AG09309 (cell line): ENCODE results near the gene MIA.

Source experiments
- DNase-seq: peaks from one replicate; pipeline ENCODE4 v3.0.0-alpha.2; 2010; ENCODE audit warnings: low read depth
- H3K4me3 ChIP-seq: 2 replicates; pipeline ENCODE4 v1.5.1; 2011; ENCODE audit warnings: mild to moderate bottlenecking, low read depth, low read length, moderate library complexity; ENCODE audit not compliant: control insufficient read depth
- TF ChIP-seq, protein P1 (sequence below): IDR thresholded peaks from 2 replicates; pipeline ENCODE4 v1.5.1; 2011; ENCODE audit warnings: mild to moderate bottlenecking, low read depth, low read length, inconsistent platforms; ENCODE audit not compliant: insufficient read depth, control insufficient read depth; ENCODE audit errors: missing control alignments

MIA gene

DNA sequence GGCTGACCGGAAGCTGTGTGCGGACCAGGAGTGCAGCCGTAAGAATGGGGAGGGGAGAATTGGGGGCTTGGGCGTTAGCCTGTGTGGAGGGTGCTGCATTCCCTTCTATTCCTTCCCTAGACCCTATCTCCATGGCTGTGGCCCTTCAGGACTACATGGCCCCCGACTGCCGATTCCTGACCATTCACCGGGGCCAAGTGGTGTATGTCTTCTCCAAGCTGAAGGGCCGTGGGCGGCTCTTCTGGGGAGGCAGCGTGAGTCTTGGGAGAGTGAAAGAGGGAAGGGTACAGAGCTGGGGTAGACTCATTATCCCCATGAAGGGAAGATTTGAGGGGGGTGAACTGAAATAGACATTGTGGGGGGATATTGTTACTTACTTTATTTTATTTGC lies 306 bp downstream of the MIA start:
- no peak overlapping the region for H3K4me3 ChIP-seq
- TF ChIP-seq, protein P1, sequence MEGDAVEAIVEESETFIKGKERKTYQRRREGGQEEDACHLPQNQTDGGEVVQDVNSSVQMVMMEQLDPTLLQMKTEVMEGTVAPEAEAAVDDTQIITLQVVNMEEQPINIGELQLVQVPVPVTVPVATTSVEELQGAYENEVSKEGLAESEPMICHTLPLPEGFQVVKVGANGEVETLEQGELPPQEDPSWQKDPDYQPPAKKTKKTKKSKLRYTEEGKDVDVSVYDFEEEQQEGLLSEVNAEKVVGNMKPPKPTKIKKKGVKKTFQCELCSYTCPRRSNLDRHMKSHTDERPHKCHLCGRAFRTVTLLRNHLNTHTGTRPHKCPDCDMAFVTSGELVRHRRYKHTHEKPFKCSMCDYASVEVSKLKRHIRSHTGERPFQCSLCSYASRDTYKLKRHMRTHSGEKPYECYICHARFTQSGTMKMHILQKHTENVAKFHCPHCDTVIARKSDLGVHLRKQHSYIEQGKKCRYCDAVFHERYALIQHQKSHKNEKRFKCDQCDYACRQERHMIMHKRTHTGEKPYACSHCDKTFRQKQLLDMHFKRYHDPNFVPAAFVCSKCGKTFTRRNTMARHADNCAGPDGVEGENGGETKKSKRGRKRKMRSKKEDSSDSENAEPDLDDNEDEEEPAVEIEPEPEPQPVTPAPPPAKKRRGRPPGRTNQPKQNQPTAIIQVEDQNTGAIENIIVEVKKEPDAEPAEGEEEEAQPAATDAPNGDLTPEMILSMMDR, result no peak
- no peak for DNase-seq

DNA sequence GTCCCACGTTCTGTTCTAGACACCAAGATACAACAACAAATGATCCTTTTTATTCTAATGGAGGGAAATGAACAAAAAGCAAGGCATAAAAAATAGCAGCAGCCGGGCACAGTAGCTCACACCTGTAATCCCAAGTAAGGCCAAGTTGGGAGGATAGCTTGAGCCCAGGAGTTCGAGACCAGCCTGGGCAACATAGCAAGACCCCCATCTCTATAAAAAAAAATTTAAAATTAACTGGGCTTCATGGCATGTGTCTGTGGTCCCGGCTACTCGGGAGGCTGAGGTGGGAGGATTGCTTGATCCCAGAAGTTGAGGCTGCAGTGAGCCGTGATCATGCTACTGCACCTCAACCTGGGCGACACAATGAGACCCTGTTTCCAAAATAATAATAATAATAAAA lies 1.0 kb downstream of the MIA start:
- DNase-seq, result no peak
- H3K4me3 ChIP-seq, result no peak overlapping the region
- TF ChIP-seq, protein P1, result no peak

DNA sequence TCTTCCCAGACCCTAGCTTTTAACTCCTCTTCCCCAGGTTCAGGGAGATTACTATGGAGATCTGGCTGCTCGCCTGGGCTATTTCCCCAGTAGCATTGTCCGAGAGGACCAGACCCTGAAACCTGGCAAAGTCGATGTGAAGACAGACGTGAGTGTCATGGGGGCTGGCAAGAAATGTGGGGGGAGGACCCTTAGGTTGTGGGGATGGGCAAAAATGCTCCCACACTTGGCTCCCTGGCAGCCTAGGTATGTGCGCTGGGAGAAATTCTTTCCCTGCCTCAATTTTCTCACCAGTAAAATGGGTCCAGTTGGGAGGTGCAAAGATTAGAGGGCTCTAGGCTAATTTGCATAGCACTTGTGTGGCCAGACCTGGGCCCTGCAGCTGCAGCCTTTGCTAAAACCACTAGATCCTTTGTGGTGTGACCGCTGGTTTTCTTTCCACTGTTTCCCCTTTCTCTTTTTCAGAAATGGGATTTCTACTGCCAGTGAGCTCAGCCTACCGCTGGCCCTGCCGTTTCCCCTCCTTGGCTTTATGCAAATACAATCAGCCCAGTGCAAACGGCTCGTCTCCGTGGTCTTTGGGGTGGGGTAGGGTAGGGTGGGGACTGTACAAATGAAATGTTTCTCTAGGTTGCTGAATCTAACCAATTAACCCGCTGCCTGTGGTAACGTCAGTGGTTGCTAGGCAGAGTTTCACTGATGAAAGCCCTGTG lies 1.8 kb downstream of the MIA start:
- H3K4me3 ChIP-seq, result peak overlapping the region; percentile 65
- TF ChIP-seq, protein P1, result no peak
- peak; percentile 78 for DNase-seq

DNA sequence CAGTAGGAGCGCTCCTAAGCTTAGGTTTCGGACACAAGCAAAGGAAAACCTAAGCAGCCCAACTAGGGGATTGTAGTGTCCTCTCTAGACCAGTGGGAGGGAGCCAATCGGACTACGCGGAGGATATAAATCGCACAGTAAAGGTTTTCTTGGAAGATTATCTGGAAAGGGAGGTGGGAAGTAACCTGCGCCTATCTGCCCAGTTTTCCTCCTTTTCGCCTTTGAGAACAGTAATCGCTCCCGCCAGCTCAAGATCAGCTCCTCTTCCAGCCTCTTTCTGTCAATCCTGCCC lies 2.3 kb downstream of the MIA start:
- no peak for DNase-seq
- H3K4me3 ChIP-seq, result peak overlapping the region; percentile 65
- TF ChIP-seq, protein P1, result no peak

DNA sequence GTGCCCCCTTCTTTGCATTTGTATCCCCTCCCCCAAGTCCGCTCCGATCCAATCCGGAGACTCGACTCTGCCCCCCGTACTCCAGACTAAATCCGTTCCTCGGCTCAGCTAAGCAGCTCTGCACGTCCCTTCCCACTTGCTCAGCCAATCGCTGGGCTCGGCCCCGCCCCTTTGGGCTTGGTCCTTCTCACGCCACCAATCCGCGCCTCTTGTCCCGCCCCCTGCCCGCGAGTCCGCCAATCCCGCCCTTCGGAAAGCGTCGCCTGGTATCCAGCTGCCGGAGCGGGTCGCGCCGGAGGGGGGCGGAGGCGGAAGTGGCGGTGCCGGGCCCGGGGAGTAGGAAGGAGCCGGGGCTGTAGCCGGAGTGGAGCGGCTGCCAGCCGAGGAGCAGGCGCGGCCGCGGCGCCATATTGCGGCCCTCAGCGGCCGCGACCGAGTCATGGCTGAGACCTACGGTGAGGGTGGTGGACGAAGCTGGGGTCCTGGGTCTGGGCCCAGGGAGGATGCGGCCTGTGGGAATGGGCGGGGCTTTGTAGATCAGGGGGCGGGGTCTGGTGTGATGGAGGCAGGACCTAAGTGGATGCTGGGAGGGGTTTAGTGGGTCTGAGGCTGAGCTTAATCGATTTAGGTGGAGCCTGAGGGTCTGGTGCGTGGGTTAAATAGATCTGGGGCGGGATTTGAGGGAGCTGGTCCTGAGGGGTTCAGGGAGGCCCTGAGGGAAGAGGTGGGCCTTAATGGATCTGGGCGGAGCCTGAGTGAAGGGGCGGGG lies 2.8 kb downstream of the MIA start, which contains the start of gene RAB4B:
RAB4B (plus strand) TSS at position 311 of the 769 bp plus-strand sequence; CDS start at position 440, 129 bp downstream.
- DNase-seq, result peak; percentile 98
- H3K4me3 ChIP-seq, result peak within 1 kb of the TSS; percentile 77
- TF ChIP-seq, protein P1, result no peak

DNA sequence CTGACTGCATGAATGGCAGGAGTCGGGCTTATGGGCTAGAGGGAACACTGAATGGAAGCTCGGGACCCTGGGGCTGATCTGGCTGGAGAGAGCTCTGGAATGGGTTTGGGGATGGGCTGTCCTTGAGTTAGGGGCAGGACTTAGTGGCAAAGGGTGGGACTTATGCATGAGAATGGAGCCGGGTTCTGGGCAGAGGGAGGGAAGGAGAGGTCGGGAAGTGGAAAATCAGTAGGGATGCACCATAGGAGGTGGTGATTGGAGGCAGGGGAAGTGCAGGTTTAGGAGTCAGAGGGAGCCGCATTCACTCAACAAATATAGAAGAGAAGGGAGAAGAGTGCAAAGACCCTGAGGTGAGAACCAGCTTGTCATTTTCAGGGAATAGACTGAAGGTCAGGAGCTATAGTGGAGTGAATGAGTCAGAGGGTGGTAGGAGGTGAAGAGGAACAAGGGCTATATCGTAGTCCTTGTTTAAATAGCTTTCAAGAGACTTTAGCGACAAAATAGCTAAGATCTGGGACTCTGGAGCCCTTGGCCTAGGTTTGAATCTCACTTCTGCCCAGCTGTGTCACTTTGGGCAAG lies 3.5 kb downstream of the MIA start:
- DNase-seq, result no peak
- peak overlapping the region; percentile 77 for H3K4me3 ChIP-seq
- TF ChIP-seq, protein P1, result no peak
